NOMO-1 treated with DMSO at 0.1 percent for 48 hours (cell line): ENCODE measurements around the gene TP53I13.
"Not testable (repeated sequence)": the region's sequence is repeated elsewhere in the genome, so short reads cannot be mapped to it uniquely, and the experiment has no call there.

Experiments used
- DNase-seq: peaks from one replicate; lab custom pipeline; 2025; ENCODE audit not compliant: unreplicated experiment; lab: John Stamatoyannopoulos, UW

The TP53I13 gene

GRCh38 chr17:29568331-29569244, at the start of gene TP53I13:
TSS of gene TP53I13 (plus strand) at chr17:29568701. CDS start at chr17:29568759, 58 bp downstream.
- peak; percentile 74 for DNase-seq

GRCh38 chr17:29524692-29525091, 43.8 kb upstream of the TP53I13 start:
- DNase-seq = no peak

GRCh38 chr17:29526322-29526721, 42.2 kb upstream of the TP53I13 start:
- DNase-seq = no peak

GRCh38 chr17:29533976-29534375, 34.5 kb upstream of the TP53I13 start:
- DNase-seq = no peak

GRCh38 chr17:29544066-29544465, 24.4 kb upstream of the TP53I13 start:
- no peak for DNase-seq

- DNase-seq = no peak
These were observed 22.4 kb upstream of the TP53I13 start for GRCh38 chr17:29546085-29546484.

GRCh38 chr17:29546830-29547229, 21.7 kb upstream of the TP53I13 start:
- DNase-seq = no peak

- DNase-seq = no peak
These were observed 19.2 kb upstream of the TP53I13 start for GRCh38 chr17:29549177-29549923.

- no peak for DNase-seq
These were observed 12.7 kb upstream of the TP53I13 start for GRCh38 chr17:29555840-29556239.

GRCh38 chr17:29557085-29557738, 11.3 kb upstream of the TP53I13 start:
- no peak for DNase-seq

GRCh38 chr17:29557739-29558116, 10.8 kb upstream of the TP53I13 start:
- no peak for DNase-seq

GRCh38 chr17:29558139-29558538, 10.4 kb upstream of the TP53I13 start:
- DNase-seq = not testable (repeated sequence)

GRCh38 chr17:29559640-29560039, 8.9 kb upstream of the TP53I13 start:
- no peak for DNase-seq

GRCh38 chr17:29560316-29560715, 8.2 kb upstream of the TP53I13 start:
- peak; percentile 92 for DNase-seq

- DNase-seq = peak; percentile 10
These were observed 6.7 kb upstream of the TP53I13 start for GRCh38 chr17:29561554-29562517.

- no peak for DNase-seq
These were observed 5.9 kb upstream of the TP53I13 start for GRCh38 chr17:29562615-29563014.

- no peak for DNase-seq
These were observed 4.7 kb upstream of the TP53I13 start for GRCh38 chr17:29563816-29564215.

GRCh38 chr17:29565643-29566472, 2.6 kb upstream of the TP53I13 start:
- peak; percentile 25 for DNase-seq

- peak; percentile 73 for DNase-seq
These were observed 1.8 kb upstream of the TP53I13 start, which contains the start of gene ABHD15 for GRCh38 chr17:29566473-29567303. TSS of gene ABHD15 (minus strand) at chr17:29567037. CDS start at chr17:29566966, 71 bp downstream.
